GM15510 (cell line): ENCODE results near the gene MTX1.

ENCODE experiments used
- POLR2A ChIP-seq: IDR thresholded peaks from 3 replicates; pipeline ENCODE4 v1.6.1; 2011; ENCODE audit warnings: borderline replicate concordance; ENCODE audit not compliant: insufficient read length; ENCODE audit errors: extremely low read depth

The MTX1 gene

GRCh38 chr1:155183775-155184221 lies 24.7 kb upstream of the MTX1 start:
- TF ChIP-seq POLR2A: no peak

DNA sequence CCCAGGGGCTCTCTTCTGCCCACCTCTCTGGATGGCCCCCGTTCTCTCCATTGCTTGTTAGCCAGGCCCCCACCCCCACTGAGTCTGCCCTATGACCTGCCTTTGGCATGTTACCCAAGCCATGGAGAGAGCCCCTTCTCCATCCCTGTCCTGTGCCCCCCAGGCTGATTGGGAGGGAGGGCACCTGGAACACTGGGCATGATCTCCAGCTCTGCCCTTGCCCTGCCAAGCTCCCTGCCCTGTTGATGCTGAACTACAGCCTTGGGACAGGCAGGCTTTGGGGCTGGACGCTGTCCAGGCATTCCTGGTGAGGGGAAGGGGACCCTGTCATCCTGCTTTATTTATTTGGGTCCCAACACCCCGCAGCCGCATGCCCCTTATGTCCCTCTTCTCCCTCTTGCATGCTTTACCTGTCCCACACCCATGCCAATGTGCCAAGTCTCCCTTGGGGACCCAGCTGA lies 24.1 kb upstream of the MTX1 start:
- no peak for TF ChIP-seq POLR2A

DNA sequence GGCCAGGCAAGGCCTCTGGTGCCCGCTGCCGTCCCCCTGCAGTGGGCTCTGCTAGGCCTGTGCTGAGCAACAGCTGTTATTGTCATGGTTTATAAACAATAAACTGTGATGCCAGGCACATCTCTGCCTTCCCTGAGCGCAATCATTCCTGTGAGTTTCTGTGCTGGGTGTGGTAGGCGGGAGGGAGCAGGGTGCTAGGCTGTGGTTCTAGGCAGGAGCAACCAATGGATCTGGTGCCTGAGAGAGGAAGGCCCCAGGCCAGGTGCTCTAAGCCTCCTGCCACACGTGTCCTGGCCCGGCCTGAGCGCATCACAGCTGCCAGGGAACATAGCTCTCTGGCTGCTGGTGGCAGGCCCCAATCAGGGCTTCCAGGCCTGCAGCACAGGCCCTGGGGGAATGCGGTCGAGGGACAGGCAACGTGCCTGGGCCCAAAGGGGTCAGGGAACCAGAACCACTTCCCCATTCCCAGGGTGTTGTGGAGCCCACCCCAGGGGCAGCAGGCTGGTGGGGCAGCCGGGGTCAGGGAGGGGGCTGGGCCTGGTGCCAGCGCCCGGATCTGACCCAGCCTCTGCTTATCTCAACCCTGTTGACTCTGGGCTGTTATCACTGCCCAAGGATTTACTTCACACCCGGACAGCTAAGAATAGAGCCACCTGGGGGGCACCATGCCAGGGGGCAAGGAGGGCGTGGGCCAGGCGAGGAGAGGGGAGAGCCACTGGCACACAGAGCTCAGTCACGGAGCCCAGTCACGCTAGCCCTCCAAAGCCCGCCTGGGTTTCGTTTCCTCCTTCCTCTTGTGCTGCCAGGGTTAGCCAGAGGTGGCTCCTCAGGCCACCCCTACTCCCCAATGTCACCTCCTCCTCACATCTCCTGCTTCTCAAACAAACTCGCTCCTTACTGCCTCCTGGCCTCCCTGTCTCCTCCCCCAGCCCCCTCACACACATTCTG lies 23.4 kb upstream of the MTX1 start:
- TF ChIP-seq POLR2A: peak; percentile 38

DNA sequence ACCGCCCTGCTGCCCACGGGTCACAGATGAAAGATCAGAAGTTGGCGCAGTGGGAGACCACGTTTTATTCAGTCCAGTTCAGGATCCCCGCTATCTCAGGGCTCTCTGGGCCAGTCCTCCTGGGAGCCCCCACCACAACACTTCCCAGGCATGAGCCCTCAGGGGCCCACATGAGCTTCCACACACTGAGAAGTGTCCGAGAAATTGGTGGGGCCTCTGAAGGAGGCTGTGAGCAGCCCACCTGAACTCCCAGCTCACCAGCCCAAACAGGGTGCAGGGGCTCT lies 22.8 kb upstream of the MTX1 start:
- peak; percentile 8 for TF ChIP-seq POLR2A

DNA sequence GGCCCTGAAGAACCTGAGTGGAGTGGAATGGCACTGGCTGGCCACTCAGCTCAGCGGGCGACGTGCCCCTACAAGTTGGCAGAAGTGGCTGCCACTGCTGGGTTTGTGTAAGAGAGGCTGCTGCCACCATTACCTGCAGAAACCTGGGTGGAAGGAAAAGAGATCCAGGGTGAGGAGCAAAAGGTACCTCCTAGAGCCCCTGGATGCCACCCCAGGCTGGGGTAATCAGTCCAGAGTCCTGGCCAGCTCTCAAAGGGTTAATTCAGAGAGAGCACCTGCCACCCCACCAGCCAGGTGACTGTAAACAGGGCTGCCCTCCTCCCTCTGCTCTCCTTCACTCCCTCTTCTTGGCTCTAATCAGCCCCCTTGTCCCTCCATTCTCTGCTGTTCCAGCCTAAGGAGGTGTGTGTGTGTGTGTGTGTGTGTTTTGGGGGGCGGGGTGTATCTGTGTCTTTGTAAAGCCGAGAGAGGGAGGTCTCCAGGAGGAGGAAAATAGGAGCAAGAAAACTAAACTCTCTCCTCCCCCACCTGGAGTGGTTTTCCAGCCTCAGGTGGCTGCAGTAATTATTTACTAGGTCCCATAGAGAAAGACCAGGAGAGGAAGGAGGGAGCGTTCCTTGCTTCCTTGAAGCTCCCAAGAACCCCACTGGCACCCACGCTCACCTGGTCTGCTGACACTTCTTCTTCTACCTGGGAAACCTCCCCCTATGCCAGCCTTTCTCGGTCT lies 22.3 kb upstream of the MTX1 start:
- TF ChIP-seq POLR2A: no peak

DNA sequence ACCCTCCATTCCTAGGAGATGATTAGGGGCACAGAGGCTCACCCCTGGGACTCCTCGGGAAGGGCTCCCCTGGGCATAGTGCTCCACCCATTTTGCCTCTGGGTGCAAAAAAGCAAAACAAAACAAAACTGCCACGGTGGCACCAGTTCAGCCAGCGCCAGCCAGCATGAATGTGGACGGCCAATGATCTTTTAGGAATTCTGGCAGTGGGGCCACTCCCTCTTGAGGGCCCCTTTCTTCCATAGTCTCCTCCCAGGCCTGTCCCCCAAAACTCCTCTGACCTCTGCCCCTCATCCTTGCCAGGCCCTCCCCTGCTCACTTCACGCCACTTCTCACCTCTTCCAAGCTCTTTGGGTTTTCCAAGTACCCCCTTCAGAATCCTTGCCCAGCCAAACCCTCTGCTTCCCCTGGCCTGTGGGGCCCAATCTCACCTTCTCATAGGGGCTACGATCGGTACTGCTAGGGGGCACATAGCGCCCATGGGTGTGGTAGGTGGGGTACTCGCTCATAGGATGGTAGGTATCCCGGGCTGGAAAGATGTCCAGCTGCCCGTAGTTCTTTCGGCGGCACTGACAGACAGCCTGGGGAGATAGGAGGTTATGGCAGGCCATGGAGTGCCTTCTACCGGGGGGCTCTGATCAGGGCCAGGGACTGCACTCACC lies 21.6 kb upstream of the MTX1 start:
- no peak for TF ChIP-seq POLR2A

GRCh38 chr1:155187456-155187891 lies 21.0 kb upstream of the MTX1 start:
- TF ChIP-seq POLR2A: no peak

DNA sequence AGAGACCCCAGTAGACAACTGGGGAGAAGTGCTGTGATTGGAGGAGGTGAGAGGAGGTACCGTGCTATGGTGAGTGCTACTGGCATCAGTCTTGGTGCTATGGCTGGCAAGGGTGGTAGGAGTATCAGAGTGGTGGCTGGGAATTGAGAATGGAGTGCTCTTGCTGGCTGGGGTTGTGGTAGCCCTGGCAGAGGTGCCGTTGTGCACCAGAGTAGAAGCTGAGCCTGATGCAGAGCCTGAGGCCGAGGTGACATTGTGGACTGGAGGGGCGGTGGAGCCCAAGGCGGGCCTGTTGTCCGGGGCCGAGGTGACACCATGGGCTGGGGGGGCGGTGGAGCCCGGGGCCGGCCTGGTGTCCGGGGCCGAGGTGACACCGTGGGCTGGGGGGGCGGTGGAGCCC lies 20.2 kb upstream of the MTX1 start:
- no peak for TF ChIP-seq POLR2A

- TF ChIP-seq POLR2A: no peak
Observed at GRCh38 chr1:155191904-155192303, 16.6 kb upstream of the MTX1 start.

- no peak for TF ChIP-seq POLR2A
Observed at GRCh38 chr1:155192346-155193274, 15.9 kb upstream of the MTX1 start.

GRCh38 chr1:155193275-155193990 lies 15.1 kb upstream of the MTX1 start:
- no peak for TF ChIP-seq POLR2A

DNA sequence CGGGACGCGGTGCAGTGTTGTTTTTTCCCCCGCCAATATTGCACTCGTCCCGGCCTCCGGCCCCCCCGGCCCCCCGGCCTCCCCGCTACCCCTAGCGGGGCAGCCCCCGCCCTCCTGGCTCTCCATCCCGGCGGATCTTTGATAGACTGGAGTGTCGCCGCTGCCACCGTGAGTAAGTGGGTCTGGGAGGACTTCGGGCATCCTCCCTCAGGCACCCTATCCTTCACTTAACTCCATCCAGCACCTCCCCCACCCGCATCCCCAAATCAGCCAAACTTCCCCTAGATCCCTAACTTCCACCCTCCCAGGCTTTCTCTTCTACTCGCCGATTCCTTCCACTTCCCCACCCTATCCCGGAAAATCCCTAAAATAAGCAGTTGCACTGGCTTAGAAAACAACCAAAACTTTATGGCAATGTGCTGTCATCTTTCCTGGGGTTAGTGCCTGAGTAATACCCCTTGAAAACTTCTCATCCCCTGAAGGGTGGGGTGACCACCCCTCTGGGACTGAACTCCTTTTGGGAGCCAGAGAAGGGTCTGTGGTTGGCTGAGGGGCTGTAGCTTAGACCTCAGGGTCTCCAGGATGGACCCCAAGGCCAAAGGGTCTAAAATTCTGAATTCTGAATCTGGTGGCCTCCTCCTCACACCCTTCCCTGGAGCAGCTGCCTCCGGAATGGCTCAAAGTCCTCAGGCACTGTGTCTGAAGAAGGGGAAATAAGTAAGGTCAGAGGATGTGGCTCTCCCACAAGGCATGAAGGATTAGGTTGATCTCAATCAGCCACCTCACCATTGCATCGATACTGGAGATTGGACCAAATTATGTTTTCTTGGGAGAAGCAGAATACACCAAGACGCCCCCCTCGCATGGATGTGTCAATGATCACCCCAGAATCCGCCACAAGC lies 13.0 kb upstream of the MTX1 start:
- no peak for TF ChIP-seq POLR2A

DNA sequence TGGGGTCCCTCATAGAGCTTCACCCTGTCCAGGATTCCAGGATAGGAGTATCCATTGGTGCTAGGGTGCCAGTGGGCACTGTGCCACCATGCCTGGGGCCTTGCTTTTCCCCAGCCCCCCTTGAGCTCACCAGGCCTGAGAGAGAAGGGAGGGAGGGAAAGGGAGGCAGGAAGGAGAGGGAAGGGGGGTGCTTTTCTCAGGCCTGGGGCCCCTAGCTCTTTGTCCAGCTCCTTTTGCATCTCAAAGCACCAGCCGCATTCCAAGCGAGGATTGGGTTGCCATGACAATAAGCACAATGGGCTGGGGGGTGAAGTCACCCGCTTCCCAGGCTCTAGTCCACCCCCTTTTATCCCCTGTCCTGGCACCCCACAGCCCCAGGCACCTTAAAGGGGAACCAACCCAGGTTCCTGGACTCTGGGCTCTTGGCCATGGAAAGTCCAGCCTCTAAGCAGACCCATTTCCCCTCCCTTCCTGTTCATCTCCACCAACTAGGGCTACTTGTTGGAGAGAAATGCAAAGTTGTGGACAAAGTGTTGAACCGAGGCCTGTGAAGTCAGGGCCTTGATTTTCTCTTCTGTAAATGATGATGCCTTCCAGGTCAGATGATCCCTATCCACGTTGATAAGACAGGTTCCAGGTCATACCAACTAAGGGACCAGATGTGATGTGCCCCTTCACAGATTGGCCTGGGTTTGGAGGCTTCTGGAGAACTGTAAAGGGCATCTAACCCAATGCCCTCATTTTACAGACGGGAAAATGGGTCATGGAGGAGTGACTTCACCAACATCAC lies 12.2 kb upstream of the MTX1 start:
- TF ChIP-seq POLR2A: no peak
